GM10266 (cell line): ENCODE results near the gene CST4.

Experiments
- DNase-seq: peaks from one replicate; pipeline ENCODE4 v3.0.0; 2012; ENCODE audit errors: extremely low spot score
- TF ChIP-seq, protein P1 (sequence below): IDR thresholded peaks from 2 replicates; pipeline ENCODE4 v1.5.1; 2012; ENCODE audit warnings: mild to moderate bottlenecking, low read depth; ENCODE audit not compliant: control insufficient read depth, insufficient read depth; ENCODE audit errors: missing control alignments

Gene CST4

DNA sequence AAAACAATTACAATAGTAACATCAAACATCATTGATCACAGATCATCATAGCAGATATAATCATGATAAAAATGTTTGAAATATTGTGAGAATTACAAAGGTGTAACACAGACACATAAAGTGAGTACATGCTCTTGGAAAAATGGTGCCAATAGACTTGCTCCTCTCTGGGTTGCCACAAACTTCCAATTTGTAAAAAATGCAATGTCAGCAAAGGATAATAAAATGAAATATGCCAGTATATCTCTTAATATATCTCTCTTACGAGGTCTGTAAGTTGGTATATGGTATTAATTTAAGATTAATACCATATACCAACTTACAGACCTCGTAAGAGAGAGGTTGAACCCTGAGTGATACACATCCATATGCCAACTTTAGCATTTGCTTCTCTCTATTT, 37.7 kb downstream of the CST4 start:
- TF ChIP-seq, protein P1, sequence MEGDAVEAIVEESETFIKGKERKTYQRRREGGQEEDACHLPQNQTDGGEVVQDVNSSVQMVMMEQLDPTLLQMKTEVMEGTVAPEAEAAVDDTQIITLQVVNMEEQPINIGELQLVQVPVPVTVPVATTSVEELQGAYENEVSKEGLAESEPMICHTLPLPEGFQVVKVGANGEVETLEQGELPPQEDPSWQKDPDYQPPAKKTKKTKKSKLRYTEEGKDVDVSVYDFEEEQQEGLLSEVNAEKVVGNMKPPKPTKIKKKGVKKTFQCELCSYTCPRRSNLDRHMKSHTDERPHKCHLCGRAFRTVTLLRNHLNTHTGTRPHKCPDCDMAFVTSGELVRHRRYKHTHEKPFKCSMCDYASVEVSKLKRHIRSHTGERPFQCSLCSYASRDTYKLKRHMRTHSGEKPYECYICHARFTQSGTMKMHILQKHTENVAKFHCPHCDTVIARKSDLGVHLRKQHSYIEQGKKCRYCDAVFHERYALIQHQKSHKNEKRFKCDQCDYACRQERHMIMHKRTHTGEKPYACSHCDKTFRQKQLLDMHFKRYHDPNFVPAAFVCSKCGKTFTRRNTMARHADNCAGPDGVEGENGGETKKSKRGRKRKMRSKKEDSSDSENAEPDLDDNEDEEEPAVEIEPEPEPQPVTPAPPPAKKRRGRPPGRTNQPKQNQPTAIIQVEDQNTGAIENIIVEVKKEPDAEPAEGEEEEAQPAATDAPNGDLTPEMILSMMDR = no peak
- no peak for DNase-seq

DNA sequence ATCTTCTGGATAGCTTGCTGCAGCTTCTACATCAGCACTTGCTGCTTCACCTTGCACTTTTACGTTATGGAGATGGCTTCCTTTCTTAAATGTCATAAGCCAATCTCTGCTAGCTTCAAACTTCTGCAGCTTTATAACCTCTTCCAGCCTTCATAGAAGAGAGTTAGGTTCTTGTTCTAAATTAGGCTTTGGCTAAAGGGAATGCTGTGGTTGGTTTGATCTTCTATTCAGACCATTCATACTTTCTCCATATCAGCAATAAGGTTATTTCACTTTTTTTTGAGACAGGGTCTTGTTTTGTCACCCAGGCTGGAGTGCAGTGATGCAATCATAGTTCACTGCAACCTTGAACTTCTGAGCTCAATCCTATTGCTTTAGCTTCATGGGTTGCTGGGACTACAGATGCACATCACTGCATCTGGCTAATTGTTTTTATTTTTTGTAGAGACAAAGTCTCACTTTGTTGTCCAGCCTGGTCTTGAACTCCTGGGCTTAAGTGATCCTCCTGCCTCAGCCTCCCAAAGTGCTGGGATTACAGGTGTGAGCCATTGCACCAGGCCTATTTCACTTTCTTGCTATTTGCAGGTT, 38.9 kb downstream of the CST4 start:
- DNase-seq = no peak
- TF ChIP-seq, protein P1 = no peak

DNA sequence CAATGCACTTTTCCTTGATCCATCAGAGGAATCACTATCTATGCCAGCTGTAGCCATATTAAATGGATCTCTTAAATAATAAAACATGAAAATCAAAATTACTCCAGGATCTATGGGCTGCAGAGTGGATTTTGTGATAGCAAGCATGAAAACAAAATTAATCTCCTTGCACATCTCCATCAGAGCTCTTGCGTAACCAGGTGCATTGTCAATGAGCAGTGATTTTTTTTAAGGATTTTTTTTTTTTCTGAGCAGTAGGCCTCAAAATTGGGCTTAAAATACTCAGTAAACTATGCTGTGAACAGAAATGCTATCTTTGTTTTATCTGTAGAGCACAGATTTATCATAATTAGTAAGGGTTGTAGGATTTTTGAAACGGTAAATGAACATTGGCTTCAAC, 39.6 kb downstream of the CST4 start:
- TF ChIP-seq, protein P1 = no peak
- no peak for DNase-seq

DNA sequence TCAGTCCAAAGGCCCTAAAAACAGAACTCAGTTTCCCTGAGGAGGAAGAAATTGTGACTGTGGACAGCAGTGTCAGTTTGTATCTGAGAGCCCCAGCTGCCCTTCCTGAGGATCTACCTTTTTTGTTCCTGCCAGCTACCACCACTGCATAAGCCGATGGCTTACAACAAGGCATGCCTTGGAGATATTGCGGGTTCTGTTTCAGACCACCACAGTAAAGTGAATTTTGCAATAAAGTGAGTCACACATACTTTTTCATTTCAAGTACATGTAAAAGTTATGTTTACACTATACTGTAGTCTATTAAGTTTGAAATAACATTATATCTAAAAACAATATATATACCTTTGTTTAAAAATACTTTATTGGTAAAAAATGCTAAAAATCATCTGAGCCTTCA, 41.5 kb downstream of the CST4 start:
- no peak for DNase-seq
- TF ChIP-seq, protein P1 = no peak

DNA sequence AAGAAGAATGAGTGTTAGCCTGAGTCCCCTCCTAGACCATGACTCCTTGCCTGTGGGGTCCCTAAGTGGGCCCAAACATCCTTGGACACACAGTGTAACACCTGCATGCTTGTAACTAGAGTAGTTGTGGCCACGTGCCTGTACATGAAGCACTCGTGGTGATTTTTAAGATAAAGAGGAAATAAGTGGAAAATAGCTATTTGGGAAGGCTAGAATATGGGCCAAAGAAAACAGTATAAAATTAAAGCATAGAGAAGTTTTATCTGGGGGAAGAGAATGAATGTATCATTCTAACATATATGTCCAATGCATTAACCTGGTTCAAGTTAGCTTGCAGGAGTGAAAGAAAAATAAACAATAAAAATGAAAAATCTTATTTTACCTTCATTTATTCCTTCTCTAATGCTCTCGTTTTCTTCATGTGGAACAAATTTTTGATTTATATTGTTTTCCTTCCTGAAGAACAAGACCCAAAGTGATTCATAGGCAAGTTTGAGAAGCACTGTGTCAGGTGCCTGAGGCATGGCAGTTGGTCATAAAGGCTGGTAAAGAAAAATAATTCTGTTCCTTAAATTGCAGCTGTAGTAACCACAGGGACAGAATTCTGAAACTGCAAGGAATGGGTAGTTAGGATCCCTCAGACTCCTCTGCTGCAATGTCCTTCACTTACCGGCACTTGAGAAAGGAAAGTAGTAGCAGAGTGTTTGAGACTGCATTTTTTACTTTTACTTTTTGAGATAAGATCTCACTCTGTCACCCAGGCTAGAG, 42.5 kb downstream of the CST4 start:
- no peak for DNase-seq
- TF ChIP-seq, protein P1 = no peak

DNA sequence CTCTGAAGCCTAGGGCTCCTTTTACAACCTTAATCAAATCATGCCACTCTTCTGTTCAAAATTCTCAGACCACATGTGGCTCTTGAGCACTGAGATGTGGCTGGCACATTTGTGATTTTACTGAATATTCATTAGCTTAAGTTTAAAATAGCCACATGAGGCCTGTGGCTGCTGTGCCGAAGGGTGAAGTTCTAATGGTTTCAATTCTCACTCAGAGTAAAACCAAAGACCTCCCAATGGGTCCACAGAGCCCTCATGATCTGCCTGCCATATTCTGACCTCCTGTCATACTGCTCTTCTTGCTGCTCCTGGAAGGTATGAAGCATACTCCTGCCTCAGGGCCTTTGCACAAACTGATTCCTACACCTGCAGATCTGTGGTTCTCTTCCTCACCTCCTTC, 43.3 kb downstream of the CST4 start:
- TF ChIP-seq, protein P1 = no peak
- DNase-seq = no peak

DNA sequence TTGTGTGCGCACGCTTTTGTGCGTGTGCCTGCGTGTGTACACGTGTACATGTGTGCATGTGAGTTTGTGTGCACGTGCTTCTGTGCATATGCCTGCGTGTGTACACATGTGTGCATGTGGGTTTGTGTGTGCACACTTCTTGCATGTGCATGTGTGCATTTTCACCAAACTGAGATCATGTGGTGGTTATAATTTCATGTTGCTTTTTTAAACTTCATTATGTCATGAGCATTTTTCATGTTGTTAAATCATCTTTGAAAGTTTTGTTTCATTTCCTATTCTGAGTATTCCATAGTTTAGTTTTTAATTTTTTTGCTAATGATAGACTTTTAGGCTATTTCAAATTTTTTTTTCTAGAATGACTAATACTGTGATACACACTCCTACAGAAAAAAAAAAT, 44.7 kb downstream of the CST4 start:
- TF ChIP-seq, protein P1 = no peak

More for the DNA sequence above, 44.7 kb downstream of the CST4 start:
- DNase-seq = no peak
